Peyer's patch (tissue), 4 donors: Measurements from ENCODE around the gene AASDH. TPM values are rescaled to one million over a fixed set of nuclear protein-coding genes. Genes with fewer than 3 reads are reported as not detected.

Experiments used
- DNase-seq, 3 donors: peaks; one replicate each; pipeline ENCODE4 v3.0.0-alpha.2; 2017 to 2019
- H3K27ac ChIP-seq, 4 donors: fragments of 200-600 bp; sonication (generic); one replicate each; pipeline ENCODE4 v1.5.1; 2016 to 2019
- H3K27me3 ChIP-seq, 2 donors: fragments of 200-600 bp; sonication (generic); one replicate each; pipeline ENCODE4 v1.5.1; 2019
- H3K36me3 ChIP-seq, 3 donors: fragments of 200-600 bp; sonication (generic); one replicate each; pipeline ENCODE4 v1.5.1; 2016 to 2019
- H3K4me1 ChIP-seq, 4 donors: fragments of 200-600 bp; sonication (generic); one replicate each; pipeline ENCODE4 v1.5.1; 2016 to 2019
- H3K4me3 ChIP-seq, 4 donors: fragments of 200-600 bp; sonication (generic); 1 replicate in 3 of 4; 2 replicates in 1 of 4; pipeline ENCODE4 v1.5.1; 2016 to 2019; ENCODE audit warnings: mild to moderate bottlenecking in 1 of 4
- H3K9me3 ChIP-seq, 4 donors: fragments of 200-600 bp; sonication (generic); one replicate each; pipeline ENCODE4 v1.5.1; 2016 to 2019; ENCODE audit warnings: mild to moderate bottlenecking in 1 of 4
- CTCF ChIP-seq, 6 experiments: fragments of 450-650 bp in 4 of 6; fragments of 200-600 bp in 2 of 6; sonication (generic) in 1 of 6; IDR thresholded peaks; one replicate each; pipeline ENCODE4 v1.5.1; 2017 to 2019; ENCODE audit warnings: antibody characterized with exemption in 6 of 6, mild to moderate bottlenecking in 3 of 6, moderate library complexity in 1 of 6
- POLR2A ChIP-seq, 2 donors: fragments of 450-650 bp; IDR thresholded peaks; one replicate each; pipeline ENCODE4 v1.5.1; 2017; ENCODE audit warnings: antibody characterized with exemption in 2 of 2, mild to moderate bottlenecking in 2 of 2, moderate library complexity in 2 of 2
- total RNA-seq, 4 donors: library from RNA; depleted of rRNA; stranded (reverse); fragments of >200 nt; gene quantifications; one replicate each; pipeline ENCODE4 v1.1.0, GENCODE V29; 2016

The AASDH gene
- total RNA-seq, result 1 to 10 TPM; 7.2 to 9.9 (median 9.6) TPM

GRCh38 chr4:56387023-56388001 lies at the start of gene AASDH:
Gene AASDH, minus strand, starts transcription at chr4:56387491. Its CDS starts 3,192 bp downstream, at chr4:56384299.
- H3K4me3 ChIP-seq, result peak within 1 kb of the TSS; percentile 60 to 69 (median 68)
- H3K9me3 ChIP-seq, result no peaks in the 10 kb centered on the region
- H3K4me1 ChIP-seq, result peaks cover 0 to 19% (median 2%) of the 10 kb centered on the region in 4 donors
- peak in 1 of 6 experiments; percentile 17 for TF ChIP-seq CTCF (IDR thresholded peaks at IDR 0.05)
- peak; percentile 70 to 79 for TF ChIP-seq POLR2A (IDR thresholded peaks at IDR 0.05)
- H3K27ac ChIP-seq, result peak within 1 kb of the TSS; percentile 89 to 96 (median 92)
- DNase-seq, result peak; percentile 89 to 97 (median 95)
- H3K36me3 ChIP-seq, result no peaks in the 10 kb centered on the region
- no peaks in the 10 kb centered on the region for H3K27me3 ChIP-seq

GRCh38 chr4:56435140-56435926 lies 48.0 kb upstream of the AASDH start, which contains the start of gene PPAT:
Gene PPAT, minus strand, starts transcription at chr4:56435615. Its CDS starts 138 bp downstream, at chr4:56435477.
- no peaks in the 10 kb centered on the region for H3K27me3 ChIP-seq
- peak within 1 kb of the TSS; percentile 77 to 82 (median 80) for H3K4me3 ChIP-seq
- peak within 1 kb of the TSS; percentile 91 to 98 (median 92) for H3K27ac ChIP-seq
- DNase-seq, result peak; percentile 97 to 99 (median 99)
- peak in 1 of 2 donors; percentile 64 for TF ChIP-seq POLR2A (IDR thresholded peaks at IDR 0.05)
- TF ChIP-seq CTCF (IDR thresholded peaks at IDR 0.05), result peak in 5 of 6 experiments; percentile 24 to 61 (median 54)
- H3K36me3 ChIP-seq, result no peaks in the 10 kb centered on the region
- no peaks in the 10 kb centered on the region for H3K9me3 ChIP-seq
- H3K4me1 ChIP-seq, result peaks cover 0 to 15% (median 0%) of the 10 kb centered on the region in 4 donors

- TF ChIP-seq POLR2A (IDR thresholded peaks at IDR 0.05) (no peak), CTCF (IDR thresholded peaks at IDR 0.05) (no peak)
- peak overlapping the region; percentile 91 to 98 (median 92) for H3K27ac ChIP-seq
- H3K27me3 ChIP-seq, result no peaks in the 10 kb centered on the region
- H3K4me1 ChIP-seq, result peaks cover 0 to 15% (median 0%) of the 10 kb centered on the region in 4 donors
- H3K4me3 ChIP-seq, result peak overlapping the region; percentile 77 to 82 (median 80)
- peak in 2 of 3 donors; percentile 39 to 68 for DNase-seq
- H3K36me3 ChIP-seq, result no peaks in the 10 kb centered on the region
- H3K9me3 ChIP-seq, result no peaks in the 10 kb centered on the region
These were observed 47.4 kb upstream of the AASDH start for GRCh38 chr4:56434599-56435139.

GRCh38 chr4:56433280-56433679 lies 46.0 kb upstream of the AASDH start:
- TF ChIP-seq CTCF (IDR thresholded peaks at IDR 0.05) (no peak), POLR2A (IDR thresholded peaks at IDR 0.05) (no peak)
- DNase-seq, result no peak
- no peak overlapping the region for H3K4me3 ChIP-seq
- H3K4me1 ChIP-seq, result peaks cover 0 to 15% (median 0%) of the 10 kb centered on the region in 4 donors
- no peaks in the 10 kb centered on the region for H3K9me3 ChIP-seq
- no peaks in the 10 kb centered on the region for H3K27me3 ChIP-seq
- H3K27ac ChIP-seq, result no peak overlapping the region
- no peaks in the 10 kb centered on the region for H3K36me3 ChIP-seq

GRCh38 chr4:56430203-56430602 lies 42.9 kb upstream of the AASDH start:
- no peak for TF ChIP-seq CTCF (IDR thresholded peaks at IDR 0.05)
- no peak for TF ChIP-seq POLR2A (IDR thresholded peaks at IDR 0.05)
- H3K9me3 ChIP-seq, result no peaks in the 10 kb centered on the region
- H3K4me1 ChIP-seq, result peaks cover 0 to 10% (median 0%) of the 10 kb centered on the region in 4 donors
- H3K36me3 ChIP-seq, result no peaks in the 10 kb centered on the region
- DNase-seq, result no peak
- H3K27me3 ChIP-seq, result no peaks in the 10 kb centered on the region
- H3K27ac ChIP-seq, result no peak overlapping the region
- H3K4me3 ChIP-seq, result no peak overlapping the region
